ENCODE data around the gene GDF15. TPM values are rescaled to one million over a fixed set of nuclear protein-coding genes. Genes with fewer than 3 reads are reported as not detected.

GDF15 gene
- total RNA-seq, 4 donors from 2014 or later, result 0.76 to 2.3 TPM; not detected in 2

GRCh38 chr19:18418483-18419194, 32.7 kb downstream of the GDF15 start:
- intact Hi-C loops (cut with DNase I), result no loop called here
- Histone ChIP-seq H3K4me3 (peak overlapping the region; percentile 55 to 90 (median 66)), H3K36me3 (no peaks in the 10 kb centered on the region), H3K4me1 (peaks cover 63 to 93% (median 66%) of the 10 kb centered on the region in 3 donors), H3K27me3 (peaks cover 0 to 31% (median 0%) of the 10 kb centered on the region in 4 donors), H3K9me3 (no peaks in the 10 kb centered on the region), H3K27ac (peak overlapping the region; percentile 67 to 94 (median 92))
- DNase-seq, result no peak
- TF ChIP-seq, protein P1, sequence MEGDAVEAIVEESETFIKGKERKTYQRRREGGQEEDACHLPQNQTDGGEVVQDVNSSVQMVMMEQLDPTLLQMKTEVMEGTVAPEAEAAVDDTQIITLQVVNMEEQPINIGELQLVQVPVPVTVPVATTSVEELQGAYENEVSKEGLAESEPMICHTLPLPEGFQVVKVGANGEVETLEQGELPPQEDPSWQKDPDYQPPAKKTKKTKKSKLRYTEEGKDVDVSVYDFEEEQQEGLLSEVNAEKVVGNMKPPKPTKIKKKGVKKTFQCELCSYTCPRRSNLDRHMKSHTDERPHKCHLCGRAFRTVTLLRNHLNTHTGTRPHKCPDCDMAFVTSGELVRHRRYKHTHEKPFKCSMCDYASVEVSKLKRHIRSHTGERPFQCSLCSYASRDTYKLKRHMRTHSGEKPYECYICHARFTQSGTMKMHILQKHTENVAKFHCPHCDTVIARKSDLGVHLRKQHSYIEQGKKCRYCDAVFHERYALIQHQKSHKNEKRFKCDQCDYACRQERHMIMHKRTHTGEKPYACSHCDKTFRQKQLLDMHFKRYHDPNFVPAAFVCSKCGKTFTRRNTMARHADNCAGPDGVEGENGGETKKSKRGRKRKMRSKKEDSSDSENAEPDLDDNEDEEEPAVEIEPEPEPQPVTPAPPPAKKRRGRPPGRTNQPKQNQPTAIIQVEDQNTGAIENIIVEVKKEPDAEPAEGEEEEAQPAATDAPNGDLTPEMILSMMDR (IDR thresholded peaks at IDR 0.05), result no peak
- TF ChIP-seq POLR2A (IDR thresholded peaks at IDR 0.05), result no peak
- 3 to 20% methylated on average over 8 to 24 of the region's 39 CpGs for WGBS, 2 donors

GRCh38 chr19:18419195-18419698, 33.3 kb downstream of the GDF15 start, which contains the start of gene SSBP4:
TSS of gene SSBP4 (plus strand) at chr19:18419398. CDS start at chr19:18419649, 251 bp downstream.
- intact Hi-C loops (cut with DNase I), result no loop called here

GRCh38 chr19:18419699-18420460, 33.9 kb downstream of the GDF15 start:
- H3K4me1 ChIP-seq, result peaks cover 54 to 95% (median 66%) of the 10 kb centered on the region in 3 donors
- intact Hi-C loops (cut with DNase I), result no loop called here

More at GRCh38 chr19:18419195-18419698, 33.3 kb downstream of the GDF15 start, which contains the start of gene SSBP4:
- H3K9me3 ChIP-seq, result no peaks in the 10 kb centered on the region
- H3K27ac ChIP-seq, result peak within 1 kb of the TSS; percentile 67 to 94 (median 92)
- whole genome bisulfite sequencing, 2 donors, result no CpG with 5 or more reads among the region's 80 CpGs
- H3K4me3 ChIP-seq, result peak within 1 kb of the TSS; percentile 55 to 90 (median 66)
- peaks cover 0 to 31% (median 0%) of the 10 kb centered on the region in 4 donors for H3K27me3 ChIP-seq
- H3K4me1 ChIP-seq, result peaks cover 60 to 95% (median 71%) of the 10 kb centered on the region in 3 donors
- no peaks in the 10 kb centered on the region for H3K36me3 ChIP-seq
- DNase-seq, result no peak
- TF ChIP-seq, protein P1 (IDR thresholded peaks at IDR 0.05), result peak in 4 of 6 experiments; percentile 33 to 60 (median 47)
- peak in 1 of 4 donors; percentile 52 for TF ChIP-seq POLR2A (IDR thresholded peaks at IDR 0.05)

DNA sequence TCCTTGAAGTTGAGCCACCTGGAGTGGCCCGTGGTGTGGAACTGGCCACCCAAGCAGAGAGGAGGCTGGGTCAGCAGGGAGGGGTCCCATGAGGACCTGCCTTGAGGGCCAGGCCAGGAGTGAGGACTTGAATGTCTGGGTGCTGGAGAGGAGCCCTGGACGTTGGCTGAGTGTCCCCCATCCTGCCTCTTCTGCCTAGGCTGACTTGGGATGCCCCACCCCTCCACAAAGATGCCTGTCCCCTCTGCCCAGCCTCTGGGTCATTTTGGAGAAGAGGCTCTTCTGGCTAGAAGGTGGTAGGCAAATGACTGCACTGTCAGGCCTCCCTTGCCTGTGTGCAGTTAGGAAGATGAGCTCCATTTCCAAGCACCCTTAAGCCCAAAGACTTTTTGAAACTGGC, 35.0 kb downstream of the GDF15 start:
- Histone ChIP-seq H3K36me3 (no peaks in the 10 kb centered on the region), H3K27me3 (peaks cover 0 to 24% (median 0%) of the 10 kb centered on the region in 4 donors), H3K9me3 (no peaks in the 10 kb centered on the region), H3K4me1 (peaks cover 49 to 95% (median 64%) of the 10 kb centered on the region in 3 donors), H3K4me3 (peak overlapping the region in 3 of 4 donors; percentile 57 to 90 (median 74)), H3K27ac (peak overlapping the region in 3 of 4 donors; percentile 90 to 94 (median 94))
- intact Hi-C loops (cut with DNase I), result no loop called here
- no peak for TF ChIP-seq POLR2A (IDR thresholded peaks at IDR 0.05)
- TF ChIP-seq, protein P1 (IDR thresholded peaks at IDR 0.05), result no peak
- 31 to 35% methylated on average over 2 of the region's 2 CpGs for WGBS, 2 donors
- DNase-seq, result no peak

More at GRCh38 chr19:18419699-18420460, 33.9 kb downstream of the GDF15 start:
- TF ChIP-seq POLR2A (IDR thresholded peaks at IDR 0.05), result no peak
- TF ChIP-seq, protein P1 (IDR thresholded peaks at IDR 0.05), result peak in 1 of 6 experiments; percentile 1
- Histone ChIP-seq H3K27me3 (peaks cover 0 to 31% (median 0%) of the 10 kb centered on the region in 4 donors), H3K27ac (peak overlapping the region; percentile 67 to 94 (median 92)), H3K4me3 (peak overlapping the region; percentile 55 to 90 (median 66)), H3K36me3 (no peaks in the 10 kb centered on the region), H3K9me3 (no peaks in the 10 kb centered on the region)
- no peak for DNase-seq
- WGBS, 2 donors, result 0% methylated on average over 1 to 4 of the region's 97 CpGs

Measured in esophagus squamous epithelium (tissue), 5 donors.